HG03460 (cell line): ENCODE data around the gene ERI2.

Experiments
- ATAC-seq: cut with Tn5 transposase; IDR thresholded peaks from one replicate; pipeline ENCODE4 v1.9.1; 2021; ENCODE audit not compliant: unreplicated experiment

Gene ERI2

GRCh38 chr16:20806168-20807050, at the start of gene ERI2, which contains the start of gene REXO5:
Gene ERI2, minus strand, starts transcription at chr16:20806472. Its CDS starts 42 bp downstream, at chr16:20806430.
Gene REXO5, plus strand, starts transcription at chr16:20806527. Its CDS starts 427 bp downstream, at chr16:20806954.
- ATAC-seq = peak; percentile 80

- no peak for ATAC-seq
Measured at GRCh38 chr16:20854963-20855362, 48.7 kb upstream of the ERI2 start.

GRCh38 chr16:20853981-20854620, 47.8 kb upstream of the ERI2 start:
- ATAC-seq = no peak

GRCh38 chr16:20853143-20853542, 46.9 kb upstream of the ERI2 start:
- ATAC-seq = no peak

GRCh38 chr16:20851601-20852000, 45.3 kb upstream of the ERI2 start:
- no peak for ATAC-seq

GRCh38 chr16:20850981-20851380, 44.7 kb upstream of the ERI2 start:
- no peak for ATAC-seq

GRCh38 chr16:20849589-20850390, 43.5 kb upstream of the ERI2 start:
- no peak for ATAC-seq

- no peak for ATAC-seq
Measured at GRCh38 chr16:20847550-20847949, 41.3 kb upstream of the ERI2 start.

- no peak for ATAC-seq
Measured at GRCh38 chr16:20846551-20846950, 40.3 kb upstream of the ERI2 start.

- no peak for ATAC-seq
Measured at GRCh38 chr16:20846030-20846429, 39.8 kb upstream of the ERI2 start.

- no peak for ATAC-seq
Measured at GRCh38 chr16:20844588-20844987, 38.3 kb upstream of the ERI2 start.

GRCh38 chr16:20844054-20844453, 37.8 kb upstream of the ERI2 start:
- no peak for ATAC-seq

- no peak for ATAC-seq
Measured at GRCh38 chr16:20839504-20839903, 33.2 kb upstream of the ERI2 start.

- ATAC-seq = no peak
Measured at GRCh38 chr16:20838240-20838639, 32.0 kb upstream of the ERI2 start.

- no peak for ATAC-seq
Measured at GRCh38 chr16:20833086-20833485, 26.8 kb upstream of the ERI2 start.

- no peak for ATAC-seq
Measured at GRCh38 chr16:20830372-20830771, 24.1 kb upstream of the ERI2 start.

GRCh38 chr16:20829536-20829935, 23.3 kb upstream of the ERI2 start:
- ATAC-seq = no peak

- ATAC-seq = no peak
Measured at GRCh38 chr16:20826039-20826566, 19.8 kb upstream of the ERI2 start.

GRCh38 chr16:20822521-20823325, 16.5 kb upstream of the ERI2 start:
- no peak for ATAC-seq

GRCh38 chr16:20821682-20822081, 15.4 kb upstream of the ERI2 start:
- ATAC-seq = no peak
